ENCODE results near the gene IL31RA. TPM values are rescaled to one million over a fixed set of nuclear protein-coding genes. Genes with fewer than 3 reads are reported as not detected.

The IL31RA gene
- polyA plus RNA-seq, 4 donors, result 0.08 to 0.10 (median 0.09) TPM; not detected in 1

DNA sequence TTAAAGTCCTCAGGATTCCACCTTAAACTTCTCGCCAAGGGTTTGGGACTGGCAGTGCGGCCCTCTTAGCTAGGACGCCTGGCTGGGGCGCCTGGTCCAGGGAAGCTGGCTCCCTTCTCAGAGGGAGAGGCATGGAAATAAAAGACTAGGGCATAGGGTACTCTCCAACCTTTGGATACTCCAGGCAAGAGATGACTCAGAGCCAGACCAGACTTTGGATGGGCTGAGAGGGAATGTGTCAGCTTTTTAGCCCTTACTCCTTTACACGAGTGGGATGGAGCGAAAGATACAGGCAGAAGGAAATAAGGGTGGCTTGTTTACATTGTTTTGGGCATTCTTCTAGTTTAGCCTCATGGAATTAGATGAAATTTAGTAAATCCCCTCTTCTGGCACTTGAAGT, 48.2 kb downstream of the IL31RA start:
- DNase-seq (ENCODE audit: low read depth in 4 of 4, low spot score in 3 of 4), result no peak

DNA sequence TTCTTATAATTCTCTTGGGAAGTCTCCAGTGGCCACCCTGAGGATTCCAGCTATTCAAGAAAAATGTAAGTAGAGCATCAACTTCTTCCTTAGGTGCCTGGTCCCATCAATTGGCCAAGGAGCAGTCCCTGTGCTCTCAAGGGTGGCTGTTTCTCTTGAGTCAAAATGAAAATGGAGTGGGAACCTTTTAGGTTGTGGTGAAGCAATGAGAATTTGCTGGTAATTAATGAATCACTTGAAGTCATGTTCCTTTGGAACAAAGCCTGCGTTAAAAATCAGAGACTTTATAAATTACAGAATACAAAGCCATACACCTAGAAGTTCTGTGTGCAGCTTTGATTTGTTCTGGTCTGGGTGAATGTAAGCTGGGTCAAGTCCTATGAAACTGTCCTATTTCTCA, 48.9 kb downstream of the IL31RA start:
- no peak for DNase-seq (ENCODE audit: low read depth in 4 of 4, low spot score in 3 of 4)

DNA sequence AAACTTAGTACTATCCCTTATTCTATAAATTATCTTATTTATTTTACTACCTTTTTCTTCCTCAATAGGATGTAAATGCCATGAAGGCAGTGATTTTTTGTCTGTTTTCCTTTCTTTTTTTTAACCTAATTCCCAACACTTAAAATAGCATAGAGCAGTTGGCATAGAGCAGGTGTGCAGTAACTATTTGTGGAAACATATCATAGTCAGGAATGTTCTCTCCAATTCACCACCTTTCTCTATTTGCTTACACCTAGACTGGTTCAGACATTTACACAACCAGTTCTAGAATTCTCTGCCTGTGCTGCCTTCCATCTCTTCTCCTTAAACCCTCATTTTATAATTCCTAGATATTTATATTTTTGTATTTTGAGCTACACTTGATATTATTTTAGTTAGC, 49.6 kb downstream of the IL31RA start:
- DNase-seq (ENCODE audit: low read depth in 4 of 4, low spot score in 3 of 4), result no peak

DNA sequence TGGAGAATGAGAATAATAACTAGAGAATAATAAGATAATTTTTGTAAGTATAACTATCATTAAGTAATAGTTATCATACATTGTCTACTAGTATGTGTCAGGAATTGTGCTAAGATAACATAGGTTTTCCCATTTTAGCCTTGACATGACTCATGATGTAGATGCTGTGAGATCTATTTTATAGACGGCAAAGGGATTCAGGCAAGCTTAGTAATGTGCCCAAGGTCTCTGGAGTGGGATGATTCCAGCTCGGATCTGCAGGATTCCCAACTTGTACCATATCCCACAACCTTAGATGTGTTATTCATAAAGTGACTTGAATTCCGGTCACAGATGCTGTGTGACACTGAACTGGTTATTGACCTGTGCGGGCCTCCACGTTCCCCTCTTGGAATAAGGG, 51.5 kb downstream of the IL31RA start:
- no peak for DNase-seq (ENCODE audit: low read depth in 4 of 4, low spot score in 3 of 4)

DNA sequence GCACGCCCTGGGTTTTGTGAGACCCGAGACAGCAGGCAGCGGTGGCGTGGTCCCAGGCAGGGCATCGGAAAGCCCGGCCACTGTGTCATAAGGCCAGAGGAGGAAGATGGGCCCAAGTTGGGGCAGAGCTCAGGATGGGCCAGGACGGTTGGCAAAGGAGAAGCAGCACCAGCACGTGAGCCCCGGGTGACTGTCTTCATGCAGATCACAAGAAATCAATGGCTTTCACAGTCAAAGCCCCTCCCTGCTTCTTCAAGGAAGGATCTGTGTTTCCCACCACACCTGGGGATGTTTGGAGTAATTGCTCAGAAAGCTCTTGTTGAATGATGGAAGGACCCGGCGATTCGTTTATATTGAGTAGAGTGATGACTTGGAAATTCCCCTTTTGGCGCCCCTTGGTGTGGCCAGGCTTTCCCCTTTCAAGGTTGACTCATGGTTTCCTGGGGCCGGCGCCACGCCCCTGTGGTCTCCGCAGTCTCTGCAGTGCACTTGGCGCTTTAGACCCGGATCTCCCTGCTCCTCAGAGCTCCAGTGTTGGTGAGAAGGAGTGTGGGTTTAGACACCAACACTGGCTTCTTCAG, 52.1 kb downstream of the IL31RA start:
- DNase-seq (ENCODE audit: low read depth in 4 of 4, low spot score in 3 of 4), result no peak

DNA sequence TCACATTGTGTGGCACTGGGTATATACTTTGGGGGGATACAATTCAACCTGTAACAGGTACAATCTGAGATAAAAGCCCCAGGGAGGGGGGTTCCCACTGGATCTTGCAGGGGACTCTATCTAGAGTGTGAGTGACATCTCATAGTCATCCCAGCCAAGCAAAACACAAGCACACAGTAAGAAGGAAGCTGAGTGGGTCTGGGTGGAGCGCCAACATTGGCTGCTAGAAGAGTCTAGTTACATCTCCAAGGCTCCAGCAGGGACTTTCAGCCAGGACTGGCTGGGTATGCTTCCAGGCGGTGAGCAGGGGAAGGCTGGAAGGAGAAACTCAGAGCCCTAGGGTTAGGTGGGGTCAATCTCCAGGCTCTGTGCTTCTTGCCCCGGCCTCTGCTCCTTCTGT, 53.0 kb downstream of the IL31RA start:
- DNase-seq (ENCODE audit: low read depth in 4 of 4, low spot score in 3 of 4), result no peak

DNA sequence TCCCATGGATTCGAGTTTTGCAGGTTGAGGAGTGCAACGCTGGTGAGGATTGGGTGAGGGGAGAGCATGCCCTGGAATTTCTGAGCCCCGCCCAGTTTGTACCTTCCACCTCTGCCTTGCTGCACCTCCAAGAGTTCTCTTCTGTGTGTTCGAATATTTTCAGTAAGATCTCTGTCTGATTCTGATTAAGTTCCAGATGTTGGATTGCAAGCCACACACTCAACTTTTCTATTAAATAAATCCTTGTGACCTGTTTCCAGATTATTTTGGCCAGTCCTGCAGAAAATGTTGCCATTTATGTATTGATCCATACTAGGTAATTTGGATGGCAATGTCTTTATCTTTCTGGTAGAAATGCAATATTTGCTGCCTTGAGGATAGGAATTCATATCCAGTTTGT, 54.1 kb downstream of the IL31RA start:
- no peak for DNase-seq (ENCODE audit: low read depth in 4 of 4, low spot score in 3 of 4)

DNA sequence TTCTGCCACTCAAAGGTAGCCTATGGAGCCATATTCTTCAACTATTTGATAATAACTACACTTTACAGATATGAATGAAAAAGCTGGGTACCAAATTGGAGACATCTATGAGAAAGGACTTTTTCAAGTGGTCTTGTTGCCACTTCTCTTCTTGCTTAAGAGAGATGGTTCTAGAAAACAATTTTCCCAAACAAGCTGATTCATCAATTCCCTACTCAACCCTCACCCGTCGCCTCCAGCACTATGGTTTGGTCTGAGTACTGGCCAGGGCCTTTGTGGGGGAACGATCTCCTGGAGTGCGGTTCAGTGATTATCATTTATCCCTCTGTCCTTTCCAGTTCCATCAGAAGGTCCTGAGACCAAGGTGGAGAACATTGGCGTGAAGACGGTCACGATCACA, 56.8 kb downstream of the IL31RA start:
- no peak for DNase-seq (ENCODE audit: low read depth in 4 of 4, low spot score in 3 of 4)

DNA sequence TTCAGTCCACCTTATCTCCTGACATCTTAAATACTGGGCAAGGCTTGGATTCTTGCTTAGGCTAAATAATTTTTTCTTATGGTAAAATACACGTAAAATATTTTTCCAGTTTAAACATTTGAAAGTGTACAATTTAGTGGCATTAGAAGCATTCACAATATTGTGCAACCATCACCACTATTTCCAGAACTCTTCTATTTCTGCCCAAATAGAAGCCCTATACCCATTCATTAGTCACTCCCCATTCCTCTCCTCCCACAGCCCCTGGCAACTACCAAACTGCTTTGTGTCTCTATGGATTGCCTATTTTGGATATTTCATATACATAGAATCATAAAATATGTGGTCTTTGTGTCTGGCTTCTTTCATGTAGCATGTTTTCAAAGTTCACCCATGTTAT, 57.6 kb downstream of the IL31RA start:
- DNase-seq (ENCODE audit: low read depth in 4 of 4, low spot score in 3 of 4), result no peak

DNA sequence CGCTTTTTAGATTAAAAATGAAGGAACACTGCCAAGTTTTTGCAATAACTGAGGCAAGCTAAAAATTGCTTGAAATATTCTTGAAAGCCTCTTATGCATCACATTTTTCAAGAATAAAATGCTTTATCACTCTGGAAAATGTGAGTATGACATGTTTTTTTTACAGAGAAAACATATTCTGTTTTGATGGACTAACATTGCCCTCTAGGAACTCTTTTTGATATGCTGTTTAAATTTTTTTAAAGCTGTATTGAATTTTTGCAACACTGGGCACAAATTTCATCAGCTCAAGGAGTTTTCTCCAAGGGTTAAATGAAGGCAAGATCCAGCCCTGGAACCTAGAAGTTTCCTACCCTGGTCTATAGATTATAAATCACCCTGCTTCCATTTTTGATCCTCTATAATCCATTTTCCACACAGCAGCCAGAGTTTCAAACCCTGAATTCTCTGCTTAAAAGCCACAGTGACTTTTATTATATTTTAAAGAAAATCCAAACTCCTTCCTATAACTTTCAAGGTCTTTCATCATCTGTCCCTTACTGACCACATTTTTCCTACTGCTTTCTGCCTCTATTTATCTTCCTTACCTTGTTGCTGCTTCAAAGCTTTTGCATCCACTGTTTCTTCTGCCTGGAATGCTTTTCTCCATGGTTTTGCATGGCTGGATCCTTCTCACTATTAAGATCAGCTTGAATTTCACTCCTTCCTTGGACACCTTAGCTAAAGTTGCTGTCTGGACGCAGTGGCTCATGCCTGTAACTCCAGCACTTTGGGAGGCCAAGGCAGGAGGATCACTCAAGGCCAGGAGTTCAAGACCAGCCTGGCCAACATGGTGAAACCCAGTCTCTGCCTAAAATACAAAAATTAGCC, 60.9 kb downstream of the IL31RA start:
- no peak for DNase-seq (ENCODE audit: low read depth in 4 of 4, low spot score in 3 of 4)

DNA sequence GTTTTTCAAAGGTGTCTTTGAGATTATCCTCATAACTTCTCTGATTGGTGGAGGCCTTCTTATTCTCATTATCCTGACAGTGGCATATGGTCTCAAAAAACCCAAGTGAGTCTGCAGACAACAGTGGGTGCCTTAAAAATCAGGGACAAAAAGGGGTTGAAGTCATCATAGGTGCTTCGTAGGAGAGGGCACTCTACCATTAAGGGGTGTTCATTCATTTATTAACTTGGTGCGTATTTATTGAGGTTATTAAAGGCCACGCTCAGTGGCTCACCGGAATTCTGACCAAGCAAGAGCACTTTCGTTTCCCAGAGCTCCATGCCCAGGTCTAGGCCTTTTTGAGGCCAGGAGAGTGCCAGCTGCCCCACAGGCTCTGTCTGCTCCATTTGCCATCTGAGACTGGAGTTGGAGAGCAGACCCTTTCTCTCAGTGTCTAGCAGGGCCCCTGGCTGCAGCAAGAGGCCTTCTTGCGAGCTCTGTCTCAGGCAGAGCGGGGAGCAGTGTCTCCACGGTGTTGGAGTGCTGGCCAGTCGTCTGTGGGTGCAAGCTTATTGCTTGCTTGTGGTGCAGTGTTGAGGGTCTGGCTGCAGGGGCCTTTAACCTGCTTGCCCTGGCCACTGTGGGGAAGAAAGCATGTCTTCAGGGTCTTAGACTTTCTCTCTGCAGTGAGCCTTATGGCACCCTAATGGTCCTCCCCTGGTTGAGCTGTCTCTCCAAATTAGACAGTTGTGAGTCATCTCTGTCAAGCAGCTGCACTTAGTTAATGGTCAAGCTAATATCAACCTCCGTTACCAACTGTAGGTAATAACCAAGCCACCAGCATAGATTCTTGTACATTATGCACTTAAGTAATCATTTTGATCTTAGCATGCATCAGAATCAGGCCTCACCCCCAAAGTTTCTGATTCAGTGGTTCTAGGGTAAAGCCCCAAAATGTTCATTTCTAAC, 62.6 kb downstream of the IL31RA start:
- DNase-seq (ENCODE audit: low read depth in 4 of 4, low spot score in 3 of 4), result no peak

DNA sequence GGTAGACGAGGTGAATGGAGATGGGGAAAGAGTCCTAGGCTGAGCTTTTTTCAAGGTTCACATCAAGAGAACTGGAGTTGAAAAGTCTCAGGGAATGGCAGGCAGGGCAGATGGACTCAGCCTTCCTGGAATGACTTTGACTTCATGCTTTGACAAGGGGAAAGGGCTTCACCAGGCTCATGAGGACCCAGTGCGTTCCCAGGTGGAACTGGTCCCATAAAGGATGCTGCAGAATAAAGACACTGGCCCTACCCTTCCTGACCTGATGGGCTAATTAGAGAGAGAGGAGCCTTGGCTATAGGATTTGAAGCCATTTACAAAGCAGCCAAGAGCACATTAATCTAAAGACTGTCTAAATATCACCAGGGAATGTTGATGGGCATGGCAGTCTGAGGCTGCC, 63.8 kb downstream of the IL31RA start:
- no peak for DNase-seq (ENCODE audit: low read depth in 4 of 4, low spot score in 3 of 4)

DNA sequence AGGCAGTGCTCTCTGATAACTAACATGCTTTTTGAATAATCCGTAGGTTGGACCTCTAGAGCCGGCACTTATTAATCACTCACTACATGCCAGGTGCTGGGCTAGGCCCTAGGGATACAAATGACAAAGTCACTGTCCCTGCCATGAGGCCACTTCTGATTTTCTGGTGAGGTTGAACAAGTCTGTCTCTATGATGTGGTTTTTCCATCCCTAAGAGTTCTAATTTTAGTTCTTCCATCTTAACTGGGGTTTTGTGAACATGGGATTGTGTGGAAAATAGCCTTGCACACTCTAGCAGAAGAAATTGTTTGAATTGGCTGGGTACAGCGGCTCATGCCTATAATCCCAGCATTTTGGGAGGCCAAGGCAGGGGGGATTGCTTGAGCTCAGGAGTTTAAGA, 64.6 kb downstream of the IL31RA start:
- no peak for DNase-seq (ENCODE audit: low read depth in 4 of 4, low spot score in 3 of 4)

DNA sequence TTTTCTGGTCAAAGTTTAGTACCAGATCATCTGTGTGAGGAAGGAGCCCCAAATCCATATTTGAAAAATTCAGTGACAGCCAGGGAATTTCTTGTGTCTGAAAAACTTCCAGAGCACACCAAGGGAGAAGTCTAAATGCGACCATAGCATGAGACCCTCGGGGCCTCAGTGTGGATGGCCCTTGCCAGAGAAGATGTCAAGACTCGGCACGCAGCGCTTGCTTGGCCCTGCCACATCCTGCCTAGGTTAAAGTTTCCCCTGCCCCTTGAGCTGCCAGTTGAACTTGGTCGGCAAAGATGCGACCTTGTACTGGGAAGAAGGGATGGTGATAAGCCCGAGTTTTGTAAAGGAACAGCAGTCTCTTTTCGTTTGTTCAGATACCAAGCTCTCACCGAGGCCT, 65.8 kb downstream of the IL31RA start:
- DNase-seq (ENCODE audit: low read depth in 4 of 4, low spot score in 3 of 4), result no peak

DNA sequence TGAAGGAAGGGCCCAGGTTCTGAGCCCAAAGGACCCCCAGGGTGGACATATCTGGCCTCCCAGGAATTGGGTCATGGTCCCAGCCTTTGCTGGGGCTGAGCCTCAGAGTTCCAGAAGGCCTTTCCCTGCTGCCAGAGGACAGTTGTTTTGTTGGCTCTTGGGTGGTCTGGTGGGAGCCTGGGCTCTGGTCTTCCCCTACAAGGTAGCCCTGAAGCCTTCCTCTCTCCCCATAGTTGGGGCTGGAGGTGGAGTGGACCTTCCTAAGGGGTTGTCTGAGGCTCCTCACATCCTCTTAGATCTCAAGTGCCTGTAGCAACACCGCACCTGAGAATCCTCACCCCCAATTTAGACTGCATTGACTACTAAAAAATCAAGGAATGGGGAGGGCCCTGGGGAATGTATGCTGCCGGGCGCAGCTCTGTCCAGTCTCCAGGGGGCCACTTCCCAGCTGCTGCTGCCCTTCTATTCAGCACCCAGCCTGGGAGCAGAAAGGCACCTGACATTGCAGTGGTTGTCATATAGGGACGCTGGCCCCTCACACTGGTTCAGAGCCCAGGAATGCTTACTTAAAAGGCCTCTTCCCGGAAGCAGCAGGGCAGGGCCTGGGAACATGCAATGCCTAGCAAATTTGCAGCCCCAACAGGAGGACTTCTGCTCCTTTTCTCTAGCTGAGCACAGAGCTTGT, 66.4 kb downstream of the IL31RA start:
- DNase-seq (ENCODE audit: low read depth in 4 of 4, low spot score in 3 of 4), result no peak

DNA sequence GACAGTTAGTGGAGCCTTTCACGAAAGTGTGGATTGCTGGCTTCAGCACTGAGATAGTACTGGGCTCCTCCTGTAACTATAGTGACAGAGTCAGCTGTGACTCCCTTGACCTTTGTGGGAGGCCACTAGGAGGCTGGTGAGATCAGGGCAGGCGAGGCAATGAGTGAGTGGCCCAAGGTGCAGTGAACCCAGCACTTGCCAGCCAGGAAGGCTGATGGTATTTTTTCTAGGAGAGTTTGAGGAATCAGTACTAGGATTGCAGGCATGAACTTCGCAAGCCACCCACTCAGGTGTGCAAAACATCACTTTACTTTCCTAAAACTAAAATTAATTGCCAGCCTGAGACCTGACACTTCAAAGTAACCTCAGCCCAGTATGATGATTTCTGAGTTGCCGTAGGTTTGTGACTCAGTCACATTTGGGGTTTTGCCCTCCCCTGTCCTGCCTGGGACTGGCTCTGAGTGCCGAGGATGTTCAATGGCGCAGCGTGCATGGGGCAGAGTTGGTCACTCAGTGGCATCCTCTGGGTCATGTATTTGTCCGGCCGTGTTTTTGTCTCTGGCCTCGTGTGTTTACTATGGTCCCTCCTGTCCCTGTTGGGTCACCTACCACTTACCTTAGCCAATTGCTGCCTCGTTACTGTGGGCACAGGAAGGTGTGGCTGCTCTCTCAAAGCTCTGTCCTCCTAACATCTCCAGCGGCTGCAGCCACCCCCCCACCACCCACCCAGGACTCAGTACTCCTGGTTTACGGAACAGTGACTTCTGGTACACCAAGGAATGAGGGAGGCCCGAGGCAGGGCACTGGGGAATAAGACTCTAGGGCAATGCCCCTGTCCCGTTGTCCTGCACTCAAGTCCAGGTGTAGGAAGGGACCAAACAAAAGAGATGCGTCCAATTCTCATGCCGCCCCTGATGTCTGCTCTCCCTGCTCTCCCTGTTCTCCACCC, 67.2 kb downstream of the IL31RA start:
- no peak for DNase-seq (ENCODE audit: low read depth in 4 of 4, low spot score in 3 of 4)

DNA sequence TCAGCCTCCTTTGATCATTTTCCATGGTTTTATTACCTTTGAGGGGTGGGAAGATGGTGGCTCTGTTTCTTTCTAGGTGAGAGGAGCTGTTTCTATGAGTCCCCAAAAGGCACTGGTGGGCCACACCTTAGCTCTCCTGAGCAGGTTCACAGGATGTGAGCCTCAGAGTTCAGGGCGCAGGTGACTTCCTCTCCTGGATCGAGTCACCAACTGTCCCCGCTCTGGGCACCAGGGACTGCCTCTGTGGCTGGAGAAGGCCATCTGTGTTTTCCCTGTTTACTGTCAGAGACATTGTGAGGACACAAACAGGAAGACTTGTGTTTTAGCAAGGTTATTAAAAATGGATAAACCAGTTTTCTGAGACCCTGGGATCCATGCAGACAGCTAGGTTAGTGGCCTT, 68.5 kb downstream of the IL31RA start:
- DNase-seq (ENCODE audit: low read depth in 4 of 4, low spot score in 3 of 4), result no peak

DNA sequence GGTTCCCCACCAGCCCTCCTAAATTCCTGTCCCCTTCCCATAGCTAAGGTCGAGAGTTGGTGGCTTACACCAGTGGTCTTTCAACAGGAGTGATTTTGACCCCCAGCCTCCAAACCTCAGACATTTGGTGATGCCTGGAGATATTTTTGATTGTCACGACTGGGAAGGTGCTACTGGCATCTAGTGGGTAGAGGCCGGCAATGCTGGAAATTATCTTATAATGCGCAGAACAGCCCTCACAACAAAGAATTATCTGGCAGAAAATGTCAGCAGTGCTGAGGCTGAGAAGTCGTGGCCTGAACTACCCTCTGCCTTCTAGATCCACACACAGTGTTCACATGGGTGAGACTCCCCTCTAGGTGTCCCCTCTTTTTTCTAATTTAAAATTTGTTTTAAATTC, 69.6 kb downstream of the IL31RA start:
- DNase-seq (ENCODE audit: low read depth in 4 of 4, low spot score in 3 of 4), result no peak

DNA sequence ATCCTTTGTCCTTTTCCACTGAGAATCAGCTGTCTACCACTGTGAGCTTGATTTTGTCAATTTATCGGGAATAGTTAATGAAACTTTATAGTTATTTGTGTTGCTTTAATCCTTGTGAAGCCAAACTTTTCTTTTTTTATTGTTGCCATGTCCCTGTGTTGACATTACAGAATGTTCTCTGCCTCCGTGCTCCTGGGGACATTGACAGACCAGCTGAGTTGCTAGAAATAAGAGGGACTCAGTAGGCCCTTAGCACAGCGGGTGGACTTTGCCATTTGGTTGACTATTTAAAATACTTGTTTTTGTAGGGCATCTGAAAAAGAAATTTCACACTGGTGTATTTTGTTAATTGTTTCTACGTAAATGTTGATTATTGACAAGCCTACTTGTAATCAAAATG, 70.5 kb downstream of the IL31RA start:
- DNase-seq (ENCODE audit: low read depth in 4 of 4, low spot score in 3 of 4), result no peak
